Measurements from ENCODE around the gene STX8.
"Not testable (repeated sequence)": the region's sequence is repeated elsewhere in the genome, so short reads cannot be mapped to it uniquely, and the experiment has no call there.

DNA sequence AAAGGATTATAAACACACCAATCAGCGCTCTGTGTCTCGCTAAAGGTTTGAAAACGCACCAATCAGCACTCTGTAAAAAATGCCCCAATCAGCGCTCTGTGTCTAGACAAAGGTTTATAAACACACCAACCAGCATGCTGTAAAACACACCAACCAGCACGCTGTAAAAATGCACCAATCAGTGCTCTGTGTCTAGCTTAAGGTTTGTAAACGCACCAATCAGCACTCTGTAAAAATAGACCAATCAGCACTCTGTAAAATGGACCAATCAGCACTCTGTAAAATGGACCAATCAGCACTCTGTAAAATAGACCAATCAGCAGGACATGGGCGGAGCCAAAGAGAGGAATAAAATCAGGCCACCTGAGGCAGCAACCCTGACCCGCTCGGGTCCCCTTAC is 199.4 kb downstream of the STX8 start:
- not testable (repeated sequence) for TF ChIP-seq CTCF (IDR thresholded peaks at IDR 0.05); EP300 (IDR thresholded peaks at IDR 0.05; ENCODE audit: borderline replicate concordance in 1 of 2, low read depth in 1 of 2, low read length in 1 of 2); POLR2AphosphoS5 (IDR thresholded peaks at IDR 0.05; ENCODE audit: low read depth, low read length); ELF1 (IDR thresholded peaks at IDR 0.05); NRF1 (IDR thresholded peaks at IDR 0.05; ENCODE audit: low read depth, low read length); EZH2phosphoT487 (IDR thresholded peaks at IDR 0.05; ENCODE audit: borderline replicate concordance, low read depth)
- TF ChIP-seq, protein P1, sequence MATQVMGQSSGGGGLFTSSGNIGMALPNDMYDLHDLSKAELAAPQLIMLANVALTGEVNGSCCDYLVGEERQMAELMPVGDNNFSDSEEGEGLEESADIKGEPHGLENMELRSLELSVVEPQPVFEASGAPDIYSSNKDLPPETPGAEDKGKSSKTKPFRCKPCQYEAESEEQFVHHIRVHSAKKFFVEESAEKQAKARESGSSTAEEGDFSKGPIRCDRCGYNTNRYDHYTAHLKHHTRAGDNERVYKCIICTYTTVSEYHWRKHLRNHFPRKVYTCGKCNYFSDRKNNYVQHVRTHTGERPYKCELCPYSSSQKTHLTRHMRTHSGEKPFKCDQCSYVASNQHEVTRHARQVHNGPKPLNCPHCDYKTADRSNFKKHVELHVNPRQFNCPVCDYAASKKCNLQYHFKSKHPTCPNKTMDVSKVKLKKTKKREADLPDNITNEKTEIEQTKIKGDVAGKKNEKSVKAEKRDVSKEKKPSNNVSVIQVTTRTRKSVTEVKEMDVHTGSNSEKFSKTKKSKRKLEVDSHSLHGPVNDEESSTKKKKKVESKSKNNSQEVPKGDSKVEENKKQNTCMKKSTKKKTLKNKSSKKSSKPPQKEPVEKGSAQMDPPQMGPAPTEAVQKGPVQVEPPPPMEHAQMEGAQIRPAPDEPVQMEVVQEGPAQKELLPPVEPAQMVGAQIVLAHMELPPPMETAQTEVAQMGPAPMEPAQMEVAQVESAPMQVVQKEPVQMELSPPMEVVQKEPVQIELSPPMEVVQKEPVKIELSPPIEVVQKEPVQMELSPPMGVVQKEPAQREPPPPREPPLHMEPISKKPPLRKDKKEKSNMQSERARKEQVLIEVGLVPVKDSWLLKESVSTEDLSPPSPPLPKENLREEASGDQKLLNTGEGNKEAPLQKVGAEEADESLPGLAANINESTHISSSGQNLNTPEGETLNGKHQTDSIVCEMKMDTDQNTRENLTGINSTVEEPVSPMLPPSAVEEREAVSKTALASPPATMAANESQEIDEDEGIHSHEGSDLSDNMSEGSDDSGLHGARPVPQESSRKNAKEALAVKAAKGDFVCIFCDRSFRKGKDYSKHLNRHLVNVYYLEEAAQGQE (IDR thresholded peaks at IDR 0.05; ENCODE audit: low read depth, low read length) = not testable (repeated sequence)

Data from SK-N-SH (cell line).